GM12874 (cell line): ENCODE data around the gene PNLIPRP1.

Source experiments
- CTCF ChIP-seq: IDR thresholded peaks from 2 replicates; pipeline ENCODE4 v1.5.1; 2011; ENCODE audit warnings: low read depth, mild to moderate bottlenecking, control low read depth, low read length, moderate library complexity; ENCODE audit not compliant: insufficient read depth

Gene PNLIPRP1

DNA sequence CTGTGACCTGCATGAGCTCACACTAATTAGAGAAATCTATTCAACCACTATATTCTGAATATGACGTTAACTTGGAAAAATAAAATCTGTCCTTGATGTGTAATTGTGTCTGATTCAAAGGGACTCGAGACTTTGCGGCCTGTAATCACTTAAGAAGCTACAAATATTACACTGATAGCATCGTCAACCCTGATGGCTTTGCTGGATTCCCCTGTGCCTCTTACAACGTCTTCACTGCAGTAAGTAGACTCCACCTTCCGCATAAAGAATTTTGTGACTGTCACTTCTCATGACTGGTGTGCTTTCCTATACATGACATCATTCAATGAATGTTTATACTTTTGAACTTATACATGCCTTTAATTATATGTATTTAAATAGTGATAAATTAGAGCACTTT, 34.9 kb upstream of the PNLIPRP1 start:
- no peak for TF ChIP-seq CTCF

GRCh38 chr10:116557305-116557880, 33.4 kb upstream of the PNLIPRP1 start:
- no peak for TF ChIP-seq CTCF

DNA sequence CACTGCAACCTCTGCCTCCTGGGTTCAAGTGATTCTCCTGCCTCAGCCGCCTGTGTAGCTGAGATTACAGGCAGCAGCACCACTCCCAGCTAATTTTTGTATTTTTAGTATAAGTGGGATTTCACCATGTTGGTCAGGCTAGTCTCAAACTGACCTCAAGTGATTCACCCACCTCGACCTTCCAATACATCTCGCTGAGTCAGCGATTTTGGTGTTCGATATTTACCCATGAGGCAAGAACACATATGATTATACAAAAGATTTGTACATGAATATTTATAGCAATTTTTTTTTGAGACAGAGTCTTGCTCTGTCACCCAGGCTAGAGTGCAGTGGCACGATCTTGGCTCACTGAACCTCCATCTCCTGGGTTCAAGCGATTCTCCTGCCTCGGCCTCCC, 25.2 kb upstream of the PNLIPRP1 start:
- TF ChIP-seq CTCF, result no peak

- TF ChIP-seq CTCF, result no peak
Measured at GRCh38 chr10:116566932-116567331, 23.8 kb upstream of the PNLIPRP1 start.

DNA sequence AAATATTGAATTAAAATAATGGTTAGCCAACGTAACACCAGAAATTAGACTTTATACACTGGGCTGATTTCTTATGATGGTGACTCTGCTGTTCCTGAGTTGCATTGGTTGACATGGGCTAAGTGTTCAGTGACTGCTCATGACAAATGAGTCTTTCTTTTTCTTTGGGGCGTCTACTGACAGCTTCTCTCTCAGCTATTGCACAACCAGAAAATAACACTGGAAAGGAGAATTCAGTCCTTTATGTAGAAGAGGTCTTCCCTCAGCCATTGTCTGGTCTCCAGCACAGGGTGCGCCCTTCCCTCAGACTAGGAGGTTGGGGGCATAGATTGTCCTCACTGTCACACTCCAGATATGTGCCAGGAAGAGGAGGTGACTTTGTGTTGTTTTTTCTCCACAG, 23.4 kb upstream of the PNLIPRP1 start:
- TF ChIP-seq CTCF, result no peak

- no peak for TF ChIP-seq CTCF
Measured at GRCh38 chr10:116574797-116575196, 16.0 kb upstream of the PNLIPRP1 start.

DNA sequence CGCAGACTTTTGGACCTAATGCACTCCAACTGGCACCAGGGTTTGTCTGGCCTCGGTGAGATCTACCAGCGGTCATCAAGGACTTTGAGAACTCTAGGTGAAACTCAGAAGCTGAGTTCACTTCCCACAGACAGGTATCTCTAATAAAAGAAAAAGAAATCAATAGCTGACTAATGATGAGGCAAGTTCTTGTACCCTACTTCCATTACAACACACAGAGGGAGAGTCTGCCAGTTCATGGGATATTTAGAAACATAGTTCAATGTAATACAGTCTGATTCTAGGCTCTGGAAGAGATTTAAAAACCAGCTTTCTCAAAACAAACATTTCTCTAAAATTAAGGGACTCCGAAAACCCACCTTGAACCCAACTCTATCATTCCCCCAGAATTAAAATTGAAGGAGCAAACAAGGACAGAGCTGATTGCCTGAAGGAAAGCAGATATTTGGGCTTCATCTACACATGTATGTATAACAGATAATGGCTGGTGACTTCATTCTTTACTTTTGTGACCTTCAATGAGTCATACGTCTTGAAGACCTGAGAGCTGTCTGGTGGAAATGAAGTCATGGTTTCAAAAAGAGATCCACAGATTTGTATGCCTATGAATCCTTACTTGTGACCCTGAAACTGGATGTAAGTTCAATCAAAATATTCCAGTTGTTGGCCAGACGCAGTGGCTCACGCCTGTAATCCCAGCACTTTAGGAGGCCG, 2.7 kb upstream of the PNLIPRP1 start:
- TF ChIP-seq CTCF, result no peak
